ENCODE measurements around the gene TCP10L. TPM values are rescaled to one million over a fixed set of nuclear protein-coding genes. Genes with fewer than 3 reads are reported as not detected.
"Not testable (repeated sequence)": the region's sequence is repeated elsewhere in the genome, so short reads cannot be mapped to it uniquely, and the experiment has no call there.

TCP10L gene
- total RNA-seq, 1 donor from 2014 or later: 0.34 TPM

DNA sequence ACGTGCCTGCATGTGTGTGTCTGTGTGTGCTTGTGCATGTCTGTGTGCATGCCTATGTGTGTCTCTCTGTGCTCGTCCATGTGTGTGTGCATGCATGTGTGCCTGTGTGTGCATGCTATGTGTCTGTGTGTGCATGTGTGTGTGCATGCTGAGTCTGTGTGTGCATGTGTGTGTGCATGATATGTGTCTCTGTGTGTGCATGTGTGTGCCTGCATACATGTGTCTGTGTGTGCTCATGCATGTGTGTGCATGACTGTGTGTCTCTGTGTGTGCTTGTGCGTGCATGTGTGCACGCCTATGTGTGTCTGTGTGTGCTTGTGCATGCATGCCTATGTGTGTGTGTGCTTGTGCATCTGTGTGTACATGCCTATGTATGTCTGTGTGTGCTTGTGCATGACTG is 52.3 kb downstream of the TCP10L start:
- Mint-ChIP-seq H3K4me1 (ENCODE audit: low read depth, unreplicated experiment) (no peaks in the 10 kb centered on the region), H3K27ac (ENCODE audit: unreplicated experiment) (no peak overlapping the region), H3K27me3 (ENCODE audit: low read depth, unreplicated experiment) (no peaks in the 10 kb centered on the region), H3K4me3 (ENCODE audit: unreplicated experiment) (no peak overlapping the region), H3K9me3 (ENCODE audit: unreplicated experiment) (peaks cover 10% of the 10 kb centered on the region), H3K36me3 (ENCODE audit: low read depth, unreplicated experiment) (no peaks in the 10 kb centered on the region)
- H3K27me3 ChIP-seq (ENCODE audit: insufficient read depth, low read length): no peaks in the 10 kb centered on the region
- H3K36me3 ChIP-seq (ENCODE audit: insufficient read depth, low read length): no peaks in the 10 kb centered on the region
- no peak for FAIRE-seq
- H3K4me1 ChIP-seq (ENCODE audit: insufficient read depth, low read length): no peaks in the 10 kb centered on the region
- no peak overlapping the region for H2AFZ ChIP-seq (ENCODE audit: low read depth, low read length)
- no peak for DNase-seq (ENCODE audit: low read depth)
- no peak for TF ChIP-seq EZH2 (IDR thresholded peaks at IDR 0.05; ENCODE audit: insufficient read depth, low read length)
- TF ChIP-seq, protein P1, sequence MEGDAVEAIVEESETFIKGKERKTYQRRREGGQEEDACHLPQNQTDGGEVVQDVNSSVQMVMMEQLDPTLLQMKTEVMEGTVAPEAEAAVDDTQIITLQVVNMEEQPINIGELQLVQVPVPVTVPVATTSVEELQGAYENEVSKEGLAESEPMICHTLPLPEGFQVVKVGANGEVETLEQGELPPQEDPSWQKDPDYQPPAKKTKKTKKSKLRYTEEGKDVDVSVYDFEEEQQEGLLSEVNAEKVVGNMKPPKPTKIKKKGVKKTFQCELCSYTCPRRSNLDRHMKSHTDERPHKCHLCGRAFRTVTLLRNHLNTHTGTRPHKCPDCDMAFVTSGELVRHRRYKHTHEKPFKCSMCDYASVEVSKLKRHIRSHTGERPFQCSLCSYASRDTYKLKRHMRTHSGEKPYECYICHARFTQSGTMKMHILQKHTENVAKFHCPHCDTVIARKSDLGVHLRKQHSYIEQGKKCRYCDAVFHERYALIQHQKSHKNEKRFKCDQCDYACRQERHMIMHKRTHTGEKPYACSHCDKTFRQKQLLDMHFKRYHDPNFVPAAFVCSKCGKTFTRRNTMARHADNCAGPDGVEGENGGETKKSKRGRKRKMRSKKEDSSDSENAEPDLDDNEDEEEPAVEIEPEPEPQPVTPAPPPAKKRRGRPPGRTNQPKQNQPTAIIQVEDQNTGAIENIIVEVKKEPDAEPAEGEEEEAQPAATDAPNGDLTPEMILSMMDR (IDR thresholded peaks at IDR 0.05; ENCODE audit: insufficient read depth, low read depth, low read length): no peak
- H3K79me2 ChIP-seq (ENCODE audit: insufficient read depth, low read length): no peaks in the 10 kb centered on the region
- H3K27ac ChIP-seq (ENCODE audit: low read depth, low read length): no peak overlapping the region
- H3K9ac ChIP-seq (ENCODE audit: low read length): no peak overlapping the region
- no peak overlapping the region for H3K4me2 ChIP-seq (ENCODE audit: low read length)
- no peaks in the 10 kb centered on the region for H3K9me3 ChIP-seq (ENCODE audit: insufficient read depth, low read depth, low read length)
- H3K4me3 ChIP-seq (ENCODE audit: insufficient read depth, low read depth, low read length): no peak overlapping the region
- no peaks in the 10 kb centered on the region for H4K20me1 ChIP-seq (ENCODE audit: insufficient read depth, low read length)

DNA sequence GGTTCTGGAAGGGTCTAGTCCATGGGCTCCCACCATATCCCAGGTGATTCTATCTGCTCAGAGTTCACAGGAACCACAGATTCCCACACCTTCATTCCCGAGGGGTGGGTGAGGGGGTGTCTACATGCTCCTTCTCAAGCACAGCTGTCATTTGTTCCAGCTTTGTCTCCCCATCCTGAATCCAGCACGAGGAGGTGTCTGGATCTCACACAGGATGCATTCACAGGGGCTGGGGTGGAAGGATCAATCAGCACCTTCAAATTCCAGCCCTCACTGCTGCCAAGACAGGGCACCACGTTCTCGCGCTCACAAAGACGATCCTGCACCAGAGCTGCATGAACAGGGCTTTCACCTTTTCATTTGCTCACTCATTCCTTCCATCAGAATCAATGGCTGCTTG is 52.7 kb downstream of the TCP10L start:
- Mint-ChIP-seq H3K27me3 (ENCODE audit: low read depth, unreplicated experiment) (no peaks in the 10 kb centered on the region), H3K9me3 (ENCODE audit: unreplicated experiment) (peaks cover 10% of the 10 kb centered on the region), H3K27ac (ENCODE audit: unreplicated experiment) (no peak overlapping the region), H3K4me3 (ENCODE audit: unreplicated experiment) (no peak overlapping the region), H3K36me3 (ENCODE audit: low read depth, unreplicated experiment) (no peaks in the 10 kb centered on the region), H3K4me1 (ENCODE audit: low read depth, unreplicated experiment) (no peaks in the 10 kb centered on the region)
- no peak overlapping the region for H3K27ac ChIP-seq (ENCODE audit: low read depth, low read length)
- H3K4me1 ChIP-seq (ENCODE audit: insufficient read depth, low read length): no peaks in the 10 kb centered on the region
- DNase-seq (ENCODE audit: low read depth): no peak
- no peak for TF ChIP-seq EZH2 (IDR thresholded peaks at IDR 0.05; ENCODE audit: insufficient read depth, low read length)
- TF ChIP-seq, protein P1 (IDR thresholded peaks at IDR 0.05; ENCODE audit: insufficient read depth, low read depth, low read length): no peak
- no peak overlapping the region for H3K9ac ChIP-seq (ENCODE audit: low read length)
- H4K20me1 ChIP-seq (ENCODE audit: insufficient read depth, low read length): no peaks in the 10 kb centered on the region
- H3K79me2 ChIP-seq (ENCODE audit: insufficient read depth, low read length): no peaks in the 10 kb centered on the region
- H3K9me3 ChIP-seq (ENCODE audit: insufficient read depth, low read depth, low read length): no peaks in the 10 kb centered on the region
- H2AFZ ChIP-seq (ENCODE audit: low read depth, low read length): no peak overlapping the region
- FAIRE-seq: no peak
- H3K4me3 ChIP-seq (ENCODE audit: insufficient read depth, low read depth, low read length): no peak overlapping the region
- H3K4me2 ChIP-seq (ENCODE audit: low read length): no peak overlapping the region
- H3K27me3 ChIP-seq (ENCODE audit: insufficient read depth, low read length): no peaks in the 10 kb centered on the region
- no peaks in the 10 kb centered on the region for H3K36me3 ChIP-seq (ENCODE audit: insufficient read depth, low read length)

- H3K9me3 Mint-ChIP-seq (ENCODE audit: unreplicated experiment); FAIRE-seq; H3K79me2 ChIP-seq (ENCODE audit: insufficient read depth, low read length); H3K4me1 Mint-ChIP-seq (ENCODE audit: low read depth, unreplicated experiment); H3K4me2 ChIP-seq (ENCODE audit: low read length); DNase-seq (ENCODE audit: low read depth); H3K27ac ChIP-seq (ENCODE audit: low read depth, low read length); H3K36me3 ChIP-seq (ENCODE audit: insufficient read depth, low read length); H3K36me3 Mint-ChIP-seq (ENCODE audit: low read depth, unreplicated experiment); H3K9me3 ChIP-seq (ENCODE audit: insufficient read depth, low read depth, low read length); H3K9ac ChIP-seq (ENCODE audit: low read length); H3K27ac Mint-ChIP-seq (ENCODE audit: unreplicated experiment); H3K27me3 Mint-ChIP-seq (ENCODE audit: low read depth, unreplicated experiment); H4K20me1 ChIP-seq (ENCODE audit: insufficient read depth, low read length); H3K4me1 ChIP-seq (ENCODE audit: insufficient read depth, low read length); H3K27me3 ChIP-seq (ENCODE audit: insufficient read depth, low read length); H3K4me3 Mint-ChIP-seq (ENCODE audit: unreplicated experiment); H2AFZ ChIP-seq (ENCODE audit: low read depth, low read length); H3K4me3 ChIP-seq (ENCODE audit: insufficient read depth, low read depth, low read length): not testable (repeated sequence)
These were observed 53.8 kb downstream of the TCP10L start for GRCh38 chr21:32531561-32531960.

DNA sequence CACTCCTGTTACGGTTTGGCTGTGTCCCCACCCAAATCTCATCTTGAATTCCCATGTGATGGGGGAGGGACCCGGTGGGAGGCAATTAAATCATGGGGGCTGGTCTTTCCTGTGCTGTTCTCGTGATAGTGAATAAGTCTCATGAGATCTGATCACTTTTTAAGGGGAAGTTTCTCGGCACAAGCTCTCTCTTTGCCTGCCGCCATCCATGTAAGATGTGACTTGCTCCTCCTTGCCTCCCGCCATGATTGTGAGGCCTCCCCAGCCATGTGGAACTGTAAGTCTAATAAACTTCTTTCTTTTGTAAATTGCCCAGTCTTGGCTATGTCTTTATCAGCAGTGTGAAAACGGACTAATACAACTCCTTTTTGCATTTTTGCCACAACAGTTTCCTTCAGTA is 54.5 kb downstream of the TCP10L start:
- DNase-seq (ENCODE audit: low read depth); H3K4me1 ChIP-seq (ENCODE audit: insufficient read depth, low read length); H3K9me3 Mint-ChIP-seq (ENCODE audit: unreplicated experiment): not testable (repeated sequence)

More for the DNA sequence above, 54.5 kb downstream of the TCP10L start:
- H3K27ac Mint-ChIP-seq (ENCODE audit: unreplicated experiment); H3K36me3 Mint-ChIP-seq (ENCODE audit: low read depth, unreplicated experiment); H3K27me3 Mint-ChIP-seq (ENCODE audit: low read depth, unreplicated experiment); H3K4me3 ChIP-seq (ENCODE audit: insufficient read depth, low read depth, low read length); H2AFZ ChIP-seq (ENCODE audit: low read depth, low read length); H3K4me1 Mint-ChIP-seq (ENCODE audit: low read depth, unreplicated experiment); FAIRE-seq; H3K79me2 ChIP-seq (ENCODE audit: insufficient read depth, low read length); H3K4me2 ChIP-seq (ENCODE audit: low read length); H3K9me3 ChIP-seq (ENCODE audit: insufficient read depth, low read depth, low read length); H4K20me1 ChIP-seq (ENCODE audit: insufficient read depth, low read length); H3K4me3 Mint-ChIP-seq (ENCODE audit: unreplicated experiment); H3K27ac ChIP-seq (ENCODE audit: low read depth, low read length); H3K36me3 ChIP-seq (ENCODE audit: insufficient read depth, low read length); H3K9ac ChIP-seq (ENCODE audit: low read length); H3K27me3 ChIP-seq (ENCODE audit: insufficient read depth, low read length): not testable (repeated sequence)
